ENCODE measurements around the gene NEK3.
"Not testable (repeated sequence)": the region's sequence is repeated elsewhere in the genome, so short reads cannot be mapped to it uniquely, and the experiment has no call there.

Gene NEK3

GRCh38 chr13:52169839-52170238 lies 10.4 kb upstream of the NEK3 start:
- DNase-seq (ENCODE audit: low spot score) = no peak

- no peak for DNase-seq (ENCODE audit: low spot score)
Observed at GRCh38 chr13:52165411-52165810, 6.0 kb upstream of the NEK3 start.

DNA sequence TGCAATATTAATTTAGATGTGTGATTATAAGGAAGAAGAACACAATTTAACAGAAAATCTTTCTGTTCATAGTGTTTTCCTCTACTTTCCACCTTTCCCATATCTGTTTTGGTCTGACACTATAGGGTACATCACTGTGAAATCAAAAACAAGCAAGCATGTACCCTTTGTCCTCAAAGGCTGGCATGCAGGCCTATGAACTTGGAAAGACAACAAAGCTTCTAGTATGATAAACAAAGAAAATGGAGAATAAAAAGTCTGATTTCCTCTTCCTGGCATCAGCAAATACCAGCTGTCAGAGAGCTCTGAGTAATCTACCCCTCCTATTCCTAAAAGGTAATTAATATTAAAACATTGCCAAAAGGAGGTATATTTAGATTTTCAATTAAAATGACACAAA lies 5.6 kb upstream of the NEK3 start:
- no peak for DNase-seq (ENCODE audit: low spot score)

GRCh38 chr13:52163878-52164277 lies 4.5 kb upstream of the NEK3 start:
- DNase-seq (ENCODE audit: low spot score) = not testable (repeated sequence)

GRCh38 chr13:52162279-52163101 lies 3.1 kb upstream of the NEK3 start:
- no peak for DNase-seq (ENCODE audit: low spot score)

GRCh38 chr13:52161181-52161646 lies 1.8 kb upstream of the NEK3 start:
- no peak for DNase-seq (ENCODE audit: low spot score)

DNA sequence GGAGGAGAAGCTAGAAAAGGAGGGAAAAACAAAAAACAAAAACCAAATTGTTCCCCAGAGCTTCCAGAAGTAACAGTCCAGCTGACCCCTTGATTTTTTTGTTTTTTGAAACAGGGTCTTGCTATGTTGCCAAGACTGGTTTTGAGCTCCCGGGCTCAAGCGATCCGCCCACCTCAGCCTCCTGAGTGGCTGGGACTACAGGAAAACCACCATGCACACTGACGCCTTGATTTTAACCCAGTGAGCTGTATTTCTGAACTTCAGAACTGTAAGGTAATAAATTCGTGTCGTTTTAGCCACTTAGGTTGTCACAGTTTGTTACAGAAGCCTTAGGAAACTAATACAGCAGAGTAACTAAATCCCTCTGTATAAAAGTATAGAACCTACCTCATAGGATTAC lies 1.1 kb upstream of the NEK3 start:
- no peak for DNase-seq (ENCODE audit: low spot score)

DNA sequence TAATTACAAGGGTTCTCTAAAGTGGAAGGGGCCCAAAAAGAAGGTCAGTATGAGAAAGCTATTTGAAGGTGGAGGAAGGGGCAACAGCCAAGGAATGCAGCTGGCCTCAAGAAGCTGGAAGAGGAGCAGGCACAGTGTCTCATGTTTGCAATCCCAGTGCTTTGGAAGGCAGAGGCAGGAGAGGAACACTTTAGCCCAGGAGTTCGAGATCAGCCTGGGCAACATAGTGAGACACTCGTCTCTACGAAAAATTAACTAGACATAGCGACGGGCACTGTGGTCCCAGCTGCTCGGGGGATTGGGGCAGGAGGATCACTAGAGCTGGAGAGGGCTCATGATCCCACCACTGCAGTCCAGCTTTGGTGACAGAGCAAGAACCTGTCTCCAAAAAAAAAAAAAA lies 656 bp upstream of the NEK3 start:
- no peak for DNase-seq (ENCODE audit: low spot score)

DNA sequence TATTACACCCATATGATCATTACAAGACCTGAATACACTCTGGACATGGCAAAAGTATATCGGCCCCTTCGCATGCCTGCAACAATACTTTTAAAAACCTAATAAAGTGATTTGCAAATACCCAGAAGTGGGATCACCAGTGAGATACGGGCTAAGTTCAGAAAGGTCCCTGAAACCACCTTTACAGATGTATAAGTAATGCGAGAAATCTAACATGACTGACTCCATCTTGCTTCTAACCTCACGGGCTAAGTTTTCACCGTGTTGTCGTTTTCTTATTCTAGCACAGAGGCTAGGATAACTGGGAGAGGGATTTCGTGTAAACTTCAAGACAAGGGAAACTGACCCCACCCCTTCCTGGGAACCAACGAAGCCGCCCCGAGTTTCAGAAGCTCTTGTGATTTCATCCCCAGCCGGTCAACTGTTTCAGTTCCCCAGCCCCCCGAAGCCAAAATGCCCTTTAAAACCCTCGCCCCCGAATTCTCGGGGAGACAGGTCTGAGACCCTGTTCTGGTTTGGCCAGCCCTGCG lies 703 bp downstream of the NEK3 start:
- DNase-seq (ENCODE audit: low spot score) = no peak

- DNase-seq (ENCODE audit: low spot score) = no peak
Observed at GRCh38 chr13:52156724-52157261, 2.6 kb downstream of the NEK3 start.

GRCh38 chr13:52155177-52155576 lies 4.2 kb downstream of the NEK3 start:
- no peak for DNase-seq (ENCODE audit: low spot score)

DNA sequence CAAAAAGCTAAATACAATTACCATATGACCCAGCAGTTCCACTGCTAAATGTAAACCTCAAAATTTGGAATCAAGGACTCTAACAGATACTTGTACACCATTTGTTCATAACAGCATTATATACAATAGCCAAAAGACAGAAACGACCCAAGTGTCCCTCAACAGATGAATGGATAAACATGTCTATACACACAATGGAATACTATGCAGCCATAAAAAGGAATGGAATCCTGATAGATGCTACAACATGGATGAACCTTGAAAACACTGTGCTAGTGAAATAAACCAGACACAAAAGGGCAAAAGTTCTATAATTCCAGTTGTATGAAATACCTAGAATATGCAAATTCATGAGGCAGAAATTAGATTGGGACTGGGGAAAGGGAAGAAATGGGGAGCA lies 12.2 kb downstream of the NEK3 start:
- no peak for DNase-seq (ENCODE audit: low spot score)

DNA sequence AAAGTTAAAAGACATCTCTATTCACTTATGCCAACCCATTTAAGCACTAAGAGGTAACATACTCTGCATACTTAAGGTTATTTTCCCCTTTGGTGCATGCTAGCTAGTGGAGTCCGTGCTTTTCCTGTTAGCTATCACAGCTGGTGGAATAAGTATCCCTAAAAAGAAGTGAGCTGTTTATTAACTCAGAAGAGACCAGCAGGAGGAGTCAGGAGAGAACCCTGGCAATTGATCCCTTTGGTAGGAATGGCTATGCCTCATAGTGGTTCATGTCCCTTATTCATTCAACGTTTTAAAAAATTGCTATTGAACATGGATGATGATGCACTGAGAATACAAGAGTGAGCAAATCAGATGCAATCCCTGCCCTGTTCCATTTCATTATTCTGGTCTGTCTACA lies 18.1 kb downstream of the NEK3 start:
- DNase-seq (ENCODE audit: low spot score) = no peak

DNA sequence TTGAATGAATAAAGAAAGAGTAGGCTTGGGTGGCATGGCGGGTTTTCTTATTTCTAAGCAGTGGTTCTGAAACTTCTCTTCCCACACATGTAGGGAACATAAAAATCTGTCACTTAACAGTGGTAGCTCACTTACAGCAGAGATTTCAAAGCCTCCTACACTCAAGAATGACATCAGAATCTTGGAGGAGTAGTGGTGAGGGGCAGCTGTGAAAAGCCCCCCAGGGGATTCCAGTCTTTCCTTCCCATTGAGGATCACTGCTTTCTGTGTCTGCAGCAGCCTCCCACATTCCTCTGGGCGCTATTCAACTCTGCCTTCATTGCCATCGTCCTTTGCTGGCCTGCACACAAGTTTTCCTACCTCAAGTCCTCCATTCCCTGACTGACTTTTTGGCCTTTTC lies 21.9 kb downstream of the NEK3 start:
- no peak for DNase-seq (ENCODE audit: low spot score)

DNA sequence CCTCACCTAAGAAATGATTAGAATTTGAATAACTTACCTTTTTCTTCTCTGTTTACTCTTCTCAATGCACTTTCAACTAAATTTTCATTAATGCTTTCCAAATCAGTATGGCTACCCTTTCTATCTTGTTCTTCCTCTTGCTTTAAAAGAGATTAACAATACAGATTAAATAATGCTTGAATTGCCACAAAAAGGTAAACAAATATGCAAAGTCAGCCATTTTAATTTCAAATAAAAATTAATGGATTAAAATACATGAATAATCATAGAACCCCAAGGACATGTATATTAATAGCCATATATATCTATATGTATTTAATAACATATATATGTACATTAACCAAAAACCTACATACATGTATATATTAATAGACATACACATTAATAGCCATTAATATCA lies 22.6 kb downstream of the NEK3 start:
- no peak for DNase-seq (ENCODE audit: low spot score)

DNA sequence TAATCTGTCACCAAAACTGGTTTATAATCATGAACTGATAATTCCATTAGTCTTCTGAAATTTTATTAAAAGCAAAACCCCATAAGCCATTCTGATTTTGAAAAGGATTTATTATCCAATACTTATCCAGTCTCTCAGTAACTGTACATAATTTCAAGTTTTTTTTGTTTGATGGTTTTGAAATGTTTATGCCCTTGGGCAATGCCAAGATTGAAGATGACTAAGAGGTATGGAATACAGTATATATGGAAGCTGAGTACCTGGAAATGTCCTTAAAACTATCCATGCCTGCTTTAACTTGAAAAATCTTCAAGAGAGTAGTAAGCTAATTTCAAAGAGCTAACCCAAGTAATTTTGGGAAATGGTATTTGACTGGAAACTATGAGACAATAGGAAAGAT lies 28.8 kb downstream of the NEK3 start:
- no peak for DNase-seq (ENCODE audit: low spot score)

GRCh38 chr13:52128714-52129700 lies 30.4 kb downstream of the NEK3 start, which contains the start of gene NEK5:
TSS of gene NEK5 (minus strand) at chr13:52129073. CDS start at chr13:52127482, 1,591 bp downstream.
- DNase-seq (ENCODE audit: low spot score) = peak; percentile 93

DNA sequence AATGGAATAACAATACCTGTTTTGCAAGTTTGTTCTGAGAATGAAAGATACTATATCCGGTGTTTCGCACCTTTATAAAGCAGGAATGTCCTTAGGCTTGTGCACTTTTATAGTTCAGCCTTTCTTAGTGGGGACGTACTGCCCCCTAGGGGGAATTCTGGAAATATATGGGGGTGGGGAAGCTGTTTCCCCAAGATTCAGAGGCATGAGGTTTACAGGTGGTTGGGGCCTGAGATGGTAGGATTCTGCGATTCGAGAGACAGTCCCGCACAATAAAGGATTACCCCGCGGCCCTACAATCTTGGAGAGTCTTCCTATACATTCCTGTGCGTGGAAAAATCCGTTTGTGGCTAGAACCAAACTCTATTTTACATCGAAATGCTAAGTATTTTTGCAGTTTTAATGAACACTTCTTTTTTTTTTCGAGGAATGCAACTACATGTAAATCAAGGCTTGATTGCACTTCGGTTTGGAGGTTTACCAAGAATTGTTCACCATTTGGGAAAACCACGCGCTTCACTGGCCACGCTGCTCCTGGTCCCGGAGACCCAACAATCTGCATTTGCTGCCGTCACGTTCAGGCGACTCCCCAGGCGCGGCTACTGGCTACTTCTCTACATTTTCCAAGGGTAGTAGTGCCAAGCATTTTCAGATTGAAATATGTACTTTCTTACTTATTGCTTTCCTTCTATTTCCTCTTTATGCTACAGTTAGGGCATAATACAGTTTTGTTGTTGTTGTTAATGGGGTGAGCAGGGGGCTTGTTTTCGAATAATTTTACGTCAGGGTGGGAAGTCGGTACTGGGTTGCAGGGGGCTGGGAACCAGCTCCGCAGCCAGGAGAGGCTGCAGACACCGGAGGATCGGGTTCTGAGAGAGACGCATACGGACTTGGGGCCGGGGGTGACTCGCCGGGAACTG lies 31.4 kb downstream of the NEK3 start:
- DNase-seq (ENCODE audit: low spot score) = peak; percentile 74

GRCh38 chr13:52127378-52127777 lies 32.0 kb downstream of the NEK3 start:
- DNase-seq (ENCODE audit: low spot score) = no peak

GRCh38 chr13:52125547-52125946 lies 33.9 kb downstream of the NEK3 start:
- DNase-seq (ENCODE audit: low spot score) = no peak

GRCh38 chr13:52118595-52118994 lies 40.8 kb downstream of the NEK3 start:
- peak; percentile 82 for DNase-seq (ENCODE audit: low spot score)

Measured in D341Med (cell line).